SK-N-SH treated with all-trans-retinoic acid at 6 μM for 48 hours (cell line): ENCODE results near the gene SLC35F6.

Source experiments
- ARNTL ChIP-seq: fragments of 450-650 bp; formaldehyde crosslinking; IDR thresholded peaks from 2 replicates; pipeline ENCODE4 v1.5.0; 2020; ENCODE audit warnings: low read depth, mild to moderate bottlenecking, moderate library complexity, borderline replicate concordance
- OSR1 ChIP-seq: fragments of 250-450 bp; sonication (Bioruptor Pico); IDR thresholded peaks from 2 replicates; pipeline ENCODE4 v1.8.0; 2022; ENCODE audit warnings: moderate library complexity, mild to moderate bottlenecking, inconsistent platforms
- TF ChIP-seq, protein P1 (sequence below): fragments of 250-450 bp; sonication (Bioruptor Pico); IDR thresholded peaks from 2 replicates; pipeline ENCODE4 v1.8.0; 2020; ENCODE audit warnings: mild to moderate bottlenecking, moderate library complexity, borderline replicate concordance

DNA sequence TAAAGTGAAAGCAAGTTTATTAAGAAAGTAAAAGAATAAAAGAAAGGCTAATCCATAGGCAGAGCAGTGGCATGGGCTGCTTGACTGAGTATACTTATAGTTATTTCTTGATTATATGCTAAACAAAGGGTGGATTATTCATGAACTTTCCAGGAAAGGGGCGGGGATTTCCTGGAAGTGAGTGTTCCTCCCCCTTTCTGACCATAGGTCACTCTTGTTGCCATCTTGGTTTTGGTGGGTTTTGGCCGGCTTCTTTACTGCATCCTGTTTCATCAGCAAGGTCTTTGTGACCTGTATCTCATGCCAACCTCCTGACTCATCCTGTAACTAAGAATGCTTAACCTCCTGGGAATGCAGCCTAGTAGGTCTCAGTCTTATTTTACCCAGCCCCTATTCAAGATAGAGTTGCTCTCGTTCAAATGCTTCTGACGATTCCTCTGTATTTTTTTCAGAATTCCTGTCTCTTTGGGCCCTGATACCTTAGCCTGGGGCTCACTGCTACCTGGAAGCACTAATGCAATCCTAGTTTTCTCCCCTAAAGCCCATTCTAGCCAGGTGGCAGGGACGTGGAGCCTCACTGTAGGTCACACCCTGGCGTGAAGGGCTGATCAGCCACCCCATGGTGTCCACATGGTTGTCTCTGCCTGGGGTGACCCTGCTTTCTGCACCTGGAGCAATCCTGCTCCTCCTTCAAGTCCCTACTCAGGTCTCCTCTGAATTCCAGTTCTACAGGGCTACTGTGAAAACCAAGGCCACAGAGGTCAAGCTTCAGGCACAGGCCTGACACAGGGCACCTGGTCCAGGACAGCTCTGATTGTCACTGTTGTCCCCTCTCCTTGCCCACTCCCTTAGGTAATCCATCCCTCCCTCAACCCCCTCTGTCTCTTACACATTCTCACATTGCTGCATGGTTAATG is 6.0 kb upstream of the SLC35F6 start:
- TF ChIP-seq, protein P1, sequence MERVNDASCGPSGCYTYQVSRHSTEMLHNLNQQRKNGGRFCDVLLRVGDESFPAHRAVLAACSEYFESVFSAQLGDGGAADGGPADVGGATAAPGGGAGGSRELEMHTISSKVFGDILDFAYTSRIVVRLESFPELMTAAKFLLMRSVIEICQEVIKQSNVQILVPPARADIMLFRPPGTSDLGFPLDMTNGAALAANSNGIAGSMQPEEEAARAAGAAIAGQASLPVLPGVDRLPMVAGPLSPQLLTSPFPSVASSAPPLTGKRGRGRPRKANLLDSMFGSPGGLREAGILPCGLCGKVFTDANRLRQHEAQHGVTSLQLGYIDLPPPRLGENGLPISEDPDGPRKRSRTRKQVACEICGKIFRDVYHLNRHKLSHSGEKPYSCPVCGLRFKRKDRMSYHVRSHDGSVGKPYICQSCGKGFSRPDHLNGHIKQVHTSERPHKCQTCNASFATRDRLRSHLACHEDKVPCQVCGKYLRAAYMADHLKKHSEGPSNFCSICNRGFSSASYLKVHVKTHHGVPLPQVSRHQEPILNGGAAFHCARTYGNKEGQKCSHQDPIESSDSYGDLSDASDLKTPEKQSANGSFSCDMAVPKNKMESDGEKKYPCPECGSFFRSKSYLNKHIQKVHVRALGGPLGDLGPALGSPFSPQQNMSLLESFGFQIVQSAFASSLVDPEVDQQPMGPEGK (CRISPR knock-in tag) = no peak; the same call in 1 of the 2 replicates
- TF ChIP-seq OSR1 (no peak), ARNTL (CRISPR knock-in tag) (no peak)
